Fibroblast of skin of abdomen (primary cell): ENCODE results near the gene XKRX. TPM values are rescaled to one million over a fixed set of nuclear protein-coding genes. Genes with fewer than 3 reads are reported as not detected.

Source experiments
- DNase-seq: peaks from one replicate; pipeline ENCODE4 v3.0.0-alpha.2; 2013
- polyA plus RNA-seq, 2 experiments: library from polyadenylated mRNA; unstranded; fragments of 120-200 nt; gene quantifications; one replicate each; pipeline ENCODE4 v1.2.1, GENCODE V29; 2013; ENCODE audit not compliant: insufficient read length in 2 of 2

Gene XKRX
- polyA plus RNA-seq (2013, experiment 1 of 2; ENCODE audit: insufficient read length): not detected
- not detected for polyA plus RNA-seq (2013, experiment 2 of 2; ENCODE audit: insufficient read length)

GRCh38 chrX:100928660-100929613 is at the start of gene XKRX:
TSS of gene XKRX (minus strand) at chrX:100928917. CDS start at chrX:100928304, 613 bp downstream.
- no peak for DNase-seq

- no peak for DNase-seq
Observed at GRCh38 chrX:100976211-100976610, 47.5 kb upstream of the XKRX start.

GRCh38 chrX:100975212-100975611 is 46.5 kb upstream of the XKRX start:
- no peak for DNase-seq

- no peak for DNase-seq
Observed at GRCh38 chrX:100973411-100973810, 44.7 kb upstream of the XKRX start.

GRCh38 chrX:100969936-100970335 is 41.2 kb upstream of the XKRX start:
- DNase-seq: no peak

- DNase-seq: no peak
Observed at GRCh38 chrX:100969408-100969807, 40.7 kb upstream of the XKRX start, which contains the start of gene ARL13A. TSS of gene ARL13A (plus strand) at chrX:100969708. CDS start at chrX:100973690, 3,982 bp downstream.

GRCh38 chrX:100964362-100964761 is 35.6 kb upstream of the XKRX start:
- no peak for DNase-seq

GRCh38 chrX:100962811-100963210 is 34.1 kb upstream of the XKRX start:
- no peak for DNase-seq

GRCh38 chrX:100948557-100948956 is 19.8 kb upstream of the XKRX start:
- DNase-seq: no peak

- DNase-seq: no peak
Observed at GRCh38 chrX:100946299-100946927, 17.7 kb upstream of the XKRX start.

GRCh38 chrX:100944601-100945000 is 15.9 kb upstream of the XKRX start:
- no peak for DNase-seq

- DNase-seq: no peak
Observed at GRCh38 chrX:100939333-100939732, 10.6 kb upstream of the XKRX start.

- DNase-seq: no peak
Observed at GRCh38 chrX:100935767-100936166, 7.0 kb upstream of the XKRX start.

GRCh38 chrX:100931925-100932285 is 3.2 kb upstream of the XKRX start:
- no peak for DNase-seq

GRCh38 chrX:100931218-100931924 is 2.7 kb upstream of the XKRX start:
- DNase-seq: no peak

GRCh38 chrX:100926453-100926852 is 2.3 kb downstream of the XKRX start:
- no peak for DNase-seq

GRCh38 chrX:100924375-100924774 is 4.3 kb downstream of the XKRX start:
- DNase-seq: no peak

GRCh38 chrX:100915562-100915961 is 13.2 kb downstream of the XKRX start:
- no peak for DNase-seq

- DNase-seq: no peak
Observed at GRCh38 chrX:100913111-100913510, 15.6 kb downstream of the XKRX start.

- no peak for DNase-seq
Observed at GRCh38 chrX:100911731-100912130, 17.0 kb downstream of the XKRX start.

GRCh38 chrX:100905620-100906019 is 23.1 kb downstream of the XKRX start:
- DNase-seq: no peak

GRCh38 chrX:100904433-100904832 is 24.3 kb downstream of the XKRX start:
- no peak for DNase-seq
